HG03097 (cell line): ENCODE results near the gene BRI3.
A peak's percentile ranks its signal among the peaks of the same experiment; 100 is the strongest.

ENCODE experiments used
- ATAC-seq: cut with Tn5 transposase; IDR thresholded peaks from one replicate; pipeline ENCODE4 v1.9.1; 2021; ENCODE audit not compliant: unreplicated experiment, low FRiP score

BRI3 gene

GRCh38 chr7:98251601-98252424 lies 29.7 kb upstream of the BRI3 start, which contains the start of gene TECPR1:
TECPR1 (minus strand) TSS chr7:98252232; CDS start chr7:98246146, 6,086 bp downstream.
- ATAC-seq, result peak; percentile 96

- ATAC-seq, result peak; percentile 0
Measured at GRCh38 chr7:98252425-98253054, 28.9 kb upstream of the BRI3 start.

GRCh38 chr7:98254516-98254915 lies 27.0 kb upstream of the BRI3 start:
- ATAC-seq, result no peak

- ATAC-seq, result no peak
Measured at GRCh38 chr7:98254951-98255610, 26.4 kb upstream of the BRI3 start.

- ATAC-seq, result no peak
Measured at GRCh38 chr7:98256431-98256830, 25.1 kb upstream of the BRI3 start.

GRCh38 chr7:98257701-98258100 lies 23.8 kb upstream of the BRI3 start:
- ATAC-seq, result no peak

GRCh38 chr7:98265841-98266271 lies 15.6 kb upstream of the BRI3 start:
- ATAC-seq, result no peak

- ATAC-seq, result no peak
Measured at GRCh38 chr7:98266840-98267239, 14.6 kb upstream of the BRI3 start.

GRCh38 chr7:98267303-98267702 lies 14.2 kb upstream of the BRI3 start:
- no peak for ATAC-seq

- ATAC-seq, result no peak
Measured at GRCh38 chr7:98276241-98276761, 5.2 kb upstream of the BRI3 start.

GRCh38 chr7:98278408-98278807 lies 3.1 kb upstream of the BRI3 start:
- ATAC-seq, result no peak

GRCh38 chr7:98278936-98279335 lies 2.5 kb upstream of the BRI3 start:
- no peak for ATAC-seq

- no peak for ATAC-seq
Measured at GRCh38 chr7:98280296-98280695, 1.2 kb upstream of the BRI3 start.

GRCh38 chr7:98281757-98282606 lies 496 bp downstream of the BRI3 start:
- peak; percentile 18 for ATAC-seq

GRCh38 chr7:98282703-98283102 lies 1.2 kb downstream of the BRI3 start:
- no peak for ATAC-seq

GRCh38 chr7:98283127-98283886 lies 1.8 kb downstream of the BRI3 start:
- ATAC-seq, result no peak

GRCh38 chr7:98283887-98284222 lies 2.4 kb downstream of the BRI3 start:
- no peak for ATAC-seq

- no peak for ATAC-seq
Measured at GRCh38 chr7:98284335-98285036, 3.0 kb downstream of the BRI3 start.
